HepG2 (cell line): ENCODE measurements around the gene PHRF1. TPM values are rescaled to one million over a fixed set of nuclear protein-coding genes. Genes with fewer than 3 reads are reported as not detected.

Experiments used
- ELF3 ChIP-seq: IDR thresholded peaks from 2 replicates; pipeline ENCODE4 v1.6.1; 2016; ENCODE audit warnings: missing genetic modification reagents, missing compliant biosample characterization
- HES4 ChIP-seq: sonication (generic); formaldehyde crosslinking; IDR thresholded peaks from 2 replicates; pipeline ENCODE4 v1.9.0; 2021; ENCODE audit warnings: mild to moderate bottlenecking, missing genetic modification reagents, borderline replicate concordance
- JUND ChIP-seq: sonication (generic); formaldehyde crosslinking; IDR thresholded peaks from 2 replicates; pipeline ENCODE4 v1.8.0; 2022; ENCODE audit warnings: mild to moderate bottlenecking, missing genetic modification reagents
- LCORL ChIP-seq, 2 experiments: fragments of 450-650 bp in 1 of 2; sonication (generic) in 1 of 2; formaldehyde crosslinking in 1 of 2; IDR thresholded peaks; 2 replicates each; pipeline versions ENCODE4 v1.5.0 to v1.6.1; 2017 to 2020; ENCODE audit warnings: antibody characterized with exemption in 1 of 2, missing genetic modification reagents in 1 of 2
- MIER3 ChIP-seq: IDR thresholded peaks from 2 replicates; pipeline ENCODE4 v1.6.1; 2016; ENCODE audit warnings: missing compliant biosample characterization, borderline replicate concordance
- NONO ChIP-seq, 2 experiments: fragments of 450-650 bp in 1 of 2; sonication (generic) in 1 of 2; formaldehyde crosslinking in 1 of 2; IDR thresholded peaks in 1 of 2; conservative IDR thresholded peaks in 1 of 2; 2 replicates each; pipeline versions ENCODE4 v1.6.1 to v1.8.0; 2017 to 2022; ENCODE audit warnings: mild to moderate bottlenecking in 1 of 2, missing genetic modification reagents in 1 of 2, moderate library complexity in 1 of 2
- NR2F1 ChIP-seq, 2 experiments: fragments of 450-650 bp in 1 of 2; formaldehyde crosslinking in 1 of 2; IDR thresholded peaks; 2 replicates each; pipeline versions ENCODE4 v1.5.0 to v1.6.1; 2016 to 2020; ENCODE audit warnings: mild to moderate bottlenecking in 1 of 2, missing compliant biosample characterization in 1 of 2, missing genetic modification reagents in 1 of 2, moderate library complexity in 1 of 2
- PPARG ChIP-seq: conservative IDR thresholded peaks from 2 replicates; pipeline ENCODE4 v1.6.1; 2016; ENCODE audit warnings: missing biosample characterization, missing genetic modification reagents
- RARA ChIP-seq: IDR thresholded peaks from 2 replicates; pipeline ENCODE4 v1.6.1; 2016; ENCODE audit warnings: missing genetic modification reagents, missing compliant biosample characterization
- RFX3 ChIP-seq: IDR thresholded peaks from 2 replicates; pipeline ENCODE4 v1.6.1; 2016; ENCODE audit warnings: missing biosample characterization, missing genetic modification reagents
- ZNF558 ChIP-seq: sonication (generic); formaldehyde crosslinking; IDR thresholded peaks from 2 replicates; pipeline ENCODE4 v1.9.0; 2022; ENCODE audit warnings: mild to moderate bottlenecking, missing genetic modification reagents, borderline replicate concordance
- ZNF670 ChIP-seq: sonication (generic); formaldehyde crosslinking; IDR thresholded peaks from 2 replicates; pipeline ENCODE4 v1.8.0; 2022; ENCODE audit warnings: mild to moderate bottlenecking, missing genetic modification reagents, borderline replicate concordance
- ZNF709 ChIP-seq: sonication (generic); formaldehyde crosslinking; IDR thresholded peaks from 2 replicates; pipeline ENCODE4 v1.5.0; 2020; ENCODE audit warnings: mild to moderate bottlenecking, missing genetic modification reagents
- ZNF747 ChIP-seq: sonication (generic); formaldehyde crosslinking; IDR thresholded peaks from 2 replicates; pipeline ENCODE4 v1.8.1; 2023; ENCODE audit warnings: missing genetic modification reagents, mild to moderate bottlenecking, borderline replicate concordance
- ZSCAN21 ChIP-seq: sonication (generic); formaldehyde crosslinking; IDR thresholded peaks from 2 replicates; pipeline ENCODE4 v1.8.0; 2022; ENCODE audit warnings: mild to moderate bottlenecking, missing genetic modification reagents, moderate library complexity, borderline replicate concordance
- polyA plus RNA-seq, 8 experiments: library from polyadenylated mRNA; depleted of rRNA in 3 of 8; stranded (reverse) in 7 of 8; unstranded in 1 of 8; fragments of >200 nt; fragmentation: Illumina TruSeq in 4 of 8; extraction: Trizol in 4 of 8; gene quantifications; 2 replicates each; pipeline versions ENCODE4 v1.2.1 to v1.2.3, GENCODE V29; 2011 to 2016; ENCODE audit warnings: low read depth in 4 of 8, missing spikeins in 1 of 8, mixed read lengths in 1 of 8; ENCODE audit not compliant: insufficient read depth in 1 of 8
- total RNA-seq, 5 experiments: library from RNA; depleted of rRNA; stranded (reverse); fragments of >200 nt; fragmentation: Illumina TruSeq; extraction: Trizol; gene quantifications; 2 replicates each; pipeline ENCODE4 v1.2.3, GENCODE V29; 2016; ENCODE audit warnings: low read depth in 1 of 5
- TF ChIP-seq, protein P1 (sequence below): sonication (generic); formaldehyde crosslinking; IDR thresholded peaks from 2 replicates; pipeline ENCODE4 v1.5.1; 2020; ENCODE audit warnings: mild to moderate bottlenecking, missing genetic modification reagents
- TF ChIP-seq, protein P2 (sequence below): sonication (generic); formaldehyde crosslinking; IDR thresholded peaks from 2 replicates; pipeline ENCODE4 v1.4.0; 2020; ENCODE audit warnings: mild to moderate bottlenecking, missing genetic modification reagents, borderline replicate concordance
- TF ChIP-seq, protein P3 (sequence below): IDR thresholded peaks from 2 replicates; pipeline ENCODE4 v1.6.1; 2016; ENCODE audit warnings: missing compliant biosample characterization, missing genetic modification reagents, borderline replicate concordance
- TF ChIP-seq, protein P4 (sequence below): sonication (generic); formaldehyde crosslinking; IDR thresholded peaks from 2 replicates; pipeline ENCODE4 v1.4.0; 2020; ENCODE audit warnings: mild to moderate bottlenecking, missing genetic modification reagents

PHRF1 gene
- total and polyA plus RNA-seq, 2 of the 13 experiments (the other 11 are each of a cell fraction or from before 2014, with no cell fraction given) = 8.2 to 16.7 TPM

DNA sequence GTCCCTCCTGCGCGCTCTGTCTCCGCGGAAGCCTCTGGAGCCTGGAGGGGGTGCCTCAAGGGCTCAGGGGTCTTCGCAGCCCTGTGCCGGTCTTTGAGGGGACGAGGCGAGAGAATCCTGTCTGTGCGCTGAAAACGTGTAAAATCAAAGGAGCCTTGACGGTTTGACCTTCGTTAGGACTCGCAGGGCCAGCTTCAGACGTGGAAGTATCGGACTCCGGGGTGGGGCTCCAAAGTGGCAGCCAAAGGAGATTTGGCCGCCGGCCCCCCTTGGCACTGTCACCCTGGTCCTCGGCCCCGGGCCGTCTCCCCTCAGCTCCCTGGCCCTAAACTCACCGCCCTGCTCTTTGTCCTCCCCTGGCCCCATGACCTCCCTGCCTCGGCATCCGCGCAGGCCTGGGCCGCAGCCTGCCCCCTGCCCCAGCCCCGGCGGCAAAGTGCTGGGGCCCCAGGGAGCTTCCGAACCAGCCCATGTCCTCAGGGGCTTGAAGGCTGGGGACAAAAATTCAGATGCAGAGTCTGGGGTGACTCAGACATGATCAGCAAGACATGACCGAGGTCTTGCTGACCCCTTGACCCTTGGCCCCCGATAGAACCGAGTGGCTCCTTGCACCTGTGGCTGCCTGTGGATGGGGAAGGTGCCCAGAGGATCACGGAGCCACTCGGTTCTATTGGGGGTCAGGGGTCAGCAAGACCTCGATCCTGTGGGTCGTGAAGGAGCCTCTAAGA is 6.9 kb upstream of the PHRF1 start (continued):
- TF ChIP-seq RARA (CRISPR knock-in tag) (peak; percentile 58), ZSCAN21 (0 out of 2 replicates have a peak, but pooled peaks have one; percentile 29), MIER3 (CRISPR knock-in tag) (peak; percentile 28; the same call in 1 of the 2 replicates), NONO (IDR thresholded peaks at IDR 0.05) (no peak), NONO (CRISPR knock-in tag; conservative IDR thresholded peaks at IDR 0.05) (0 out of 2 replicates have a peak, but pooled peaks have one; percentile 46), ZNF670 (CRISPR knock-in tag) (peak; percentile 37; the same call in 1 of the 2 replicates), ZNF709 (peak; percentile 39; the same call in 1 of the 2 replicates), RFX3 (CRISPR knock-in tag) (no peak), ZNF747 (CRISPR knock-in tag) (peak; percentile 25; the same call in 1 of the 2 replicates), HES4 (CRISPR knock-in tag) (0 out of 2 replicates have a peak, but pooled peaks have one; percentile 16), ZNF558 (0 out of 2 replicates have a peak, but pooled peaks have one; percentile 18), PPARG (CRISPR knock-in tag) (peak; percentile 49; the same call in 1 of the 2 replicates), ELF3 (no peak), LCORL (IDR thresholded peaks at IDR 0.05) (no peak), LCORL (CRISPR knock-in tag; IDR thresholded peaks at IDR 0.05) (peak; percentile 86), NR2F1 (CRISPR knock-in tag; IDR thresholded peaks at IDR 0.05) (peak in 1 of 2 experiments; percentile 66; a peak in 1 of 4 replicates), JUND (CRISPR knock-in tag) (0 out of 2 replicates have a peak, but pooled peaks have one; percentile 41)
- TF ChIP-seq, protein P1, sequence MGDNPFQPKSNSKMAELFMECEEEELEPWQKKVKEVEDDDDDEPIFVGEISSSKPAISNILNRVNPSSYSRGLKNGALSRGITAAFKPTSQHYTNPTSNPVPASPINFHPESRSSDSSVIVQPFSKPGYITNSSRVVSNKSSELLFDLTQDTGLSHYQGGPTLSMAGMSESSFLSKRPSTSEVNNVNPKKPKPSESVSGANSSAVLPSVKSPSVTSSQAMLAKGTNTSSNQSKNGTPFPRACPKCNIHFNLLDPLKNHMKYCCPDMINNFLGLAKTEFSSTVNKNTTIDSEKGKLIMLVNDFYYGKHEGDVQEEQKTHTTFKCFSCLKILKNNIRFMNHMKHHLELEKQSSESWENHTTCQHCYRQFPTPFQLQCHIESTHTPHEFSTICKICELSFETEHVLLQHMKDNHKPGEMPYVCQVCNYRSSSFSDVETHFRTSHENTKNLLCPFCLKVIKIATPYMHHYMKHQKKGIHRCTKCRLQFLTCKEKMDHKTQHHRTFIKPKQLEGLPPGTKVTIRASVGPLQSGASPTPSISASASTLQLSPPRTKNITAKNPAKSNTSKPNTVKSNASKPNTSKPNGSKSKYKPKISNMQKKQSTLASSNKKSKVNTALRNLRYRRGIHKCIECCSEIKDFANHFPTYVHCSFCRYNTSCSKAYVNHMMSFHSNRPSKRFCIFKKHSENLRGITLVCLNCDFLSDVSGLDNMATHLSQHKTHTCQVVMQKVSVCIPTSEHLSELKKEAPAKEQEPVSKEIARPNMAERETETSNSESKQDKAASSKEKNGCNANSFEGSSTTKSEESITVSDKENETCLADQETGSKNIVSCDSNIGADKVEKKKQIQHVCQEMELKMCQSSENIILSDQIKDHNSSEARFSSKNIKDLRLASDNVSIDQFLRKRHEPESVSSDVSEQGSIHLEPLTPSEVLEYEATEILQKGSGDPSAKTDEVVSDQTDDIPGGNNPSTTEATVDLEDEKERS = peak; percentile 63; the same call in 1 of the 2 replicates
- TF ChIP-seq, protein P2, sequence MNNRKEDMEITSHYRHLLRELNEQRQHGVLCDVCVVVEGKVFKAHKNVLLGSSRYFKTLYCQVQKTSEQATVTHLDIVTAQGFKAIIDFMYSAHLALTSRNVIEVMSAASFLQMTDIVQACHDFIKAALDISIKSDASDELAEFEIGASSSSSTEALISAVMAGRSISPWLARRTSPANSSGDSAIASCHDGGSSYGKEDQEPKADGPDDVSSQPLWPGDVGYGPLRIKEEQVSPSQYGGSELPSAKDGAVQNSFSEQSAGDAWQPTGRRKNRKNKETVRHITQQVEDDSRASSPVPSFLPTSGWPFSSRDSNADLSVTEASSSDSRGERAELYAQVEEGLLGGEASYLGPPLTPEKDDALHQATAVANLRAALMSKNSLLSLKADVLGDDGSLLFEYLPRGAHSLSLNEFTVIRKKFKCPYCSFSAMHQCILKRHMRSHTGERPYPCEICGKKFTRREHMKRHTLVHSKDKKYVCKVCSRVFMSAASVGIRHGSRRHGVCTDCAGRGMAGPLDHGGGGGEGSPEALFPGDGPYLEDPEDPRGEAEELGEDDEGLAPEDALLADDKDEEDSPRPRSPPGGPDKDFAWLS = 0 out of 2 replicates have a peak, but pooled peaks have one; percentile 79
- TF ChIP-seq, protein P3, sequence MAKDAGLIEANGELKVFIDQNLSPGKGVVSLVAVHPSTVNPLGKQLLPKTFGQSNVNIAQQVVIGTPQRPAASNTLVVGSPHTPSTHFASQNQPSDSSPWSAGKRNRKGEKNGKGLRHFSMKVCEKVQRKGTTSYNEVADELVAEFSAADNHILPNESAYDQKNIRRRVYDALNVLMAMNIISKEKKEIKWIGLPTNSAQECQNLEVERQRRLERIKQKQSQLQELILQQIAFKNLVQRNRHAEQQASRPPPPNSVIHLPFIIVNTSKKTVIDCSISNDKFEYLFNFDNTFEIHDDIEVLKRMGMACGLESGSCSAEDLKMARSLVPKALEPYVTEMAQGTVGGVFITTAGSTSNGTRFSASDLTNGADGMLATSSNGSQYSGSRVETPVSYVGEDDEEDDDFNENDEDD (CRISPR knock-in tag) = no peak
- TF ChIP-seq, protein P4, sequence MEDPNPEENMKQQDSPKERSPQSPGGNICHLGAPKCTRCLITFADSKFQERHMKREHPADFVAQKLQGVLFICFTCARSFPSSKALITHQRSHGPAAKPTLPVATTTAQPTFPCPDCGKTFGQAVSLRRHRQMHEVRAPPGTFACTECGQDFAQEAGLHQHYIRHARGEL (CRISPR knock-in tag) = no peak
